ENCODE results near the gene PABPN1L. TPM values are rescaled to one million over a fixed set of nuclear protein-coding genes. Genes with fewer than 3 reads are reported as not detected.

Gene PABPN1L
- total RNA-seq, 1 experiment from 2014 or later = not detected

DNA sequence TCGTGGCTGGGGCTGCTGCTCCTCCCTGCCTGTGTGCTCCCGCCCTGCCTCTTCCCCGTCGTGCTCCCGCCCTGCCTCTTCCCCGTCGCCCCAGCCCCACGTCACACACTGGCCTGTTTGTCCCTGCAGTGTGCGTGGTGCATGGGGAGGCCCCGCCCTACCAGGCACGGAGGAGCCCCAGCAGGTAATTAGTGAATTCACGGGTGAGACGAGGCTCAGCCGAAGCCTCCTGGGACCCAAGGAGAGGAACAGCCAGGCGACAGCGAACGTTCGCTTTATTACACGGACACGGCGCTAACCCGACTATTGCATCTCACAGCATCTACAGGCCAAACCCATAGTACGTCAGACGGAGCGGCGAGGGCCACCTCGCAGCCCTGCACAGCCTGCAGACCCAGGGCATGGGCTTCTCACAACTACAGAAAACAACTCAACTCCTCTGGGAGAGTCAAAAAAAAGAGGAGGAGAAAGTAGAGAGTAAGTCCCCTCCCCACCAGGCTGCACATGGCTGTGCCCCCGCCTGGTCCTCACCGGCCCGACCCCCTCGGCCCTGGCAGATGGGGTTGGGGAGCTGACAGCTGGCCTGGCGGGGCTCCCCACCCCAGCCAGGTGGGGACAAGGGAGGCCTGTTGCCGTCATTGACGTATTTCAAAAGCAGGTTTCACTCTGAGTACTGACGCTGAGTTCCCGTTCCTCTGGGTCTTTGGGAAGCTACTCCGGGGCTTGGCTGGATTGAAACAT, 4.3 kb upstream of the PABPN1L start:
- DNase-seq (ENCODE audit: low read depth) = no peak

DNA sequence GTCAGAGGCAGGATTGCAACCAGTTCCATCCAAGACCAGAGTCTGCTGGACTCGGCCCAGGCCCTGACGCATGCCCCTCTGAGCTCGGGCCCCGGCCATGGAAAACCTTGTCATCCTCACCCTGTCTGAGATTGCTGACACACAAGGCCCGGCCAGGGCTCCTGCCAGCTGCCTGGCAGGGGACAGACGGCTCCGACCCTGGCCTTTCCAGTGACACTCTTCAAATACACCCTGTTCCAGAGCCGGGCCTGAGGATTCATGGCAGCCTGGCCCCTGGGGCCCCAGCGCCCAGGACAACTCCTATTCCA, 3.2 kb upstream of the PABPN1L start:
- DNase-seq (ENCODE audit: low read depth) = no peak

DNA sequence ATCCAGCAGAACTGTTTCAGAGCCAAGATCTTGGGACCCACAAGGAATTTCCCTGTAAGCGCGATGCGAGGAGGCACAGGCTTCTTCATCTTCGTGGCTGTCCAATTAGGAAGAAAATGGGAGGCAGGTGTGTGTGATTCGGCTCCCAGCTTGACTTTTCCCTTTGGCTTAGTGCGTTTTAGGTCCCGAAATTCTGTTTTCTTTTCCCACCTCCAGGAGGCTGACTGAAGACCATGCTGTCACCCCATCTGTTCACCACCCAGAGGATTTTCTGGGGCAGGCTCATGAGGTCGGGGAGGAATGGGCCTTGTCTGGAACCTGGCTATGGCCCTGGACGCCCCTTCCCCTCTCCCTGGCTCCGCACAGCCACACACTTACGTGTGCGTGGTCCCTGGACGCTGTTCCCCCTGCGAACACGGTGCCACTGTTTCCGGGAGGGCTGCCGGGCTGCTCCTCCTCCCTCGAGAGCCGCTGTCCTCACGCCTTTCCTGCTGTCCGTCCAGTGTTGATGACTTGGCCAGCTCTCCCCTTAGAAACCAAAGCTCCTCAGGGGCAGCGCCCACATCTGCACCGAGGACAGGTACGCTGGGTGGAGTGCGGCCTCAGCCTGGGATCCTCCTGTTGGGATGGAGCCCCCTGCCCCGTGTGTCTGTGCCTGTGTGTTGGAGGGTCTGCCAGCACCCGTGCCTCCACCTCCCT, 2.7 kb upstream of the PABPN1L start:
- DNase-seq (ENCODE audit: low read depth) = no peak

DNA sequence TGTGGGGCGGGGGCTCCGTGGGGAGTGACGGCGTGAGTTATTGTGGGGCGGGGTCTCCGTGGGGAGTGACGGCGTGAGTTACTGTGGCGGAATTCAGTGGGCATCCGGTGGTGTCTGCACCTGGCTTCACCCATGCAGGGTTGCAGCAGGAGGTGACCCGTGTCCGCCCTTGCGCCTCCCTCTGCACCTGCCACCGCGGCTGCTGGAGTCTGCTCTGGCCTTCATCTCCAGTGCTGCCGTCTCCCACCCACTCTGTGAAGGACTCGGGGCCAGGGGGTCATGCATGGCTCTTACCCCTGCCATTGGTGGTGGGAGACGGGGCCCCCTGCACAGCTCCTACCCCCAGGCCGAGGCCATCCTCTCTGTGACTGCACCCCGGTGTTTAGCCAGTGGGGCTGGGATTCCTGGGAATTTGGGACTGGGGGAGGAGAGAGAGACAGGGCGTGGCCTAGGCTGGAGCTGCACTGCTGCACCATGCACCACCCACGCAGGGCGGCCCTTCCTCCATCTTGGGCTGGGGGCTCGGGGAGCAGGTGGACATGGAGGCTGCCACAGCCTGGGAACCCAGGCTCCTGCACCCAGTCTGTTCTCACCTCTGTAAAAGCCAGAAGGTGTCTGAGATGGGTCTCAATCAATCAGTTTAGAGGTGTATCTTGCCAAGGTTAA, 1.3 kb upstream of the PABPN1L start:
- no peak for DNase-seq (ENCODE audit: low read depth)

DNA sequence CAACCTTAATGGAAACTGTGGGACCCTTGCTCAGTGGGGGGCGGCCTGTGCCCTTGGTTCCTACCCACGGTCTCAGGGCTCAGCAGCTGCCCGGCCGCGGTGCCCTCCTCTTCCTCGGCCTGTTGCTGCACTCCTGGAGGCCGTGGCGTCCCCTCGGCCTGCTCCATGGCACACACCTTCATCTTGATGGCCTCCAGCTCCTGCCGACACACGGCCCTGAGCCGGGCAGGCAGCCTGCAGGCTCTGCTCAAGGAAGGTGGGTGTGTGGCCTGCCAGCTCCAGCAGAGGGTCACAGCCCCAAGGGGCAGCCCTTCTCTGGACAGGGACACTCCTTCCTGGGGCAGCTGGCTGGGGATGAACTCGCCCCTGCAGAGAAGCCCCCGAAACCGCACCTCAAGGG, 718 bp downstream of the PABPN1L start:
- DNase-seq (ENCODE audit: low read depth) = no peak

DNA sequence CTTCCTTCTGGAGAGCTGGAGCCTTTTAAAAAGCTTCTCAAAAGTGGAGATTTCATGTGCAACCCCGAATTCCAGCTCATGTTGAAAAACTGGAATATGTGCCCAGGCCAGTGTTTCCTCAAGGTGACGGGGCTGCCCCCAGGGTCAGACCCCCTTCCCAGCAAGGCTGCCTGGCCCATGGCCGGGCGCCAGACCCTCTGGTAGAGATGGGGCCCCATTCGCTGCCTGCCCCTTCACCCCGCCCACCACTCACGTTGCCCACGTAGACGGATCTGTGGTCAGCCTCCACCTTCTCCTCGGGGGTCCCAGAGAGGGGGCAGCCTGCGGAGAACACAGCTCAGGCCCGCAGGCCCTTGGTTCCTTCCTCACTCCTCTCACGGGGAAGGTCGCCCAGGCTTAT, 1.1 kb downstream of the PABPN1L start:
- DNase-seq (ENCODE audit: low read depth) = no peak

DNA sequence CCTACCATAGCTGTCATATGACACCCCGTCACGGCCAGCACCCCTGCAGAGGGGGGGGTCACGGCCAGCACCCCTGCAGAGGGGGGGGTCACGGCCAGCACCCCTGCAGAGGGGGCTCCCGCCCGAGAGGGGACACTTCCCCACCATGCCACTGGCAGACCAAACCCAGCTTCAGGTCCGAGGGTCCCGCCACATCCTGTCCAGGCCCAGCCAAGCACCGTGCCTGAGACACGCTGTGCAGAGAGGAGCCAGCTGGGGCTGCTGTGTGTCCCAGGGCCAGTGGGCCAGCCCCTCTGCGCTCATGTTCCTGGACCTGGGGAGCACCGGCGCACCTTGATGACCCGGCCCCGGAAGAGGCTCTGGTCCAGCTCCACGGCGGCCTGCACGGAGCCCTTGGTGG, 1.9 kb downstream of the PABPN1L start:
- no peak for DNase-seq (ENCODE audit: low read depth)

DNA sequence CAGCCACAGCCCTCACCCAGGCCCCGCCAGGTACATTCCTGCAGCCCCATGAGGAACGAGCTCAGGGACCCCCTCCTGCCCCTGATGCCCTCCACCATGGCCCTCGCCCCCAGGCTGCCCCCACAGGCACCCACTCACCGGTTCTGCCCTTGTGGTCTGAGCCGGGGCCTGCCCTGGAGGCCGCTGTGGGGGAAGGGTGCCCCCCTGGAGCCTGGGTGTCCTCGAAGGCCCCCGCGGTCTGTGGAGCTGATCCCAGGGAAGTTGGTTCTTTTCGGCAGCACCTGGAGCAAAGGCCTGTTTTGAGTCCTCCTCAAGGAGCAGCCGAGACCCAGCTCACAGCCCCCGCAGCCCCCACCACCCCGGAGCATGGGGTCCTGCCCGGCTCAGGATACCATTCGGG, 2.4 kb downstream of the PABPN1L start:
- no peak for DNase-seq (ENCODE audit: low read depth)

DNA sequence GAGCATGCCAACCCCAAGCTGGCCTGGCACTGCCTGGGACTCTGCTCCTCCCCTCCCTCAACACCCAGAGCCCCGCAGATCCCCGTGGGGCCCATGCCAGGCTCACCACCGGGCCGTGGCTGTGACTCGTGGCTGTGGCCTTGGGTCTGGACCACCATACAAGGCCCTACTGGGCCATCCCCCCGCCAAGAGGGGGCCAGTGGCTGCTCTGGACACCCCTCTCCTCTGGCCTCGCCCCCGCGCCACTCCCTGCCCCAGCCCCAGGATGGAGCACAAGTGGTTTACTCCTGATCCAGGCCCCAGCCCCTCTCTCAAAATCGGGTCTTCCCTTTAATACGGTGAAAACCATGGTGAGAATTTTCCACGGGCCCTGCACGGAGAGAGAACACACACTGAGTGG, 3.0 kb downstream of the PABPN1L start:
- no peak for DNase-seq (ENCODE audit: low read depth)

DNA sequence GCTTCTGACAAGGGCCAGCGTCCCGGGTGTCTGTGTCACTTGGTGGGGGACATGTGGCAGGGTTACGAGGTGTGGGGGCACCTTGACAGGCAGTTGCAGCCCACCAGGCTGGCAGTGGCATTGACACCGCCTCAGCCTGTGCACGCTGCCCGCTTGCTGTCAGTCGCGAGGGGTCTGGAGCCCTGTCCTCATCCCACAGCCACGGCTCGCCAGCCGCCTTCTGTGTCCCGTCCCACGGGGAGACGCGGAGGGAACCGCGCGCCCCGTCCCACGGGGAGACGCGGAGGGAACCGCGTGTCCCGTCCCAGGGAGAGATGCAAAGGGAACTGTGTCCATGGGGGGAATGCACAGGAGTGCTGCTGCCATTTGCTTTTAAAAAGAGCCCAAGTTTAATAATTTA, 3.5 kb downstream of the PABPN1L start:
- no peak for DNase-seq (ENCODE audit: low read depth)

DNA sequence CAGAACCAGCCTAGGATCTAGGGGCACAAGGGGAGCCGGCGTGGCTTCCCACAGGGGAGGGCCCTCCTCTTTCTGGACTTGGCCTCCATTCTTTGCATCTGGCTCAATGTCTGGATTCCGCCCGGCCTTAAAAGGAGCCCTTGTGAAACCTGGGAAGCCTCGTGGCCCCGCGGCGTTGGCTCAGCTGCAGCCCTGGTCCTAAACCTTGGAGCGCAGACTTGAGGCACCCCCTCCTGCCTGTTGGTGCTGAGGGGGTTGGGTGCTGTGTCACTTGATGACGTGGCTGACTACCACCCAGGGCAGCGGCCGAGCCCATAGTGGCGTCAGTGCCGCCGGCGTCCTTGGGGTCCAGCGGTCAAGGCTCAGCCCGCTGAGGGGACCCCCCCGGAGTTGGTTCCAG, 5.1 kb downstream of the PABPN1L start:
- no peak for DNase-seq (ENCODE audit: low read depth)

DNA sequence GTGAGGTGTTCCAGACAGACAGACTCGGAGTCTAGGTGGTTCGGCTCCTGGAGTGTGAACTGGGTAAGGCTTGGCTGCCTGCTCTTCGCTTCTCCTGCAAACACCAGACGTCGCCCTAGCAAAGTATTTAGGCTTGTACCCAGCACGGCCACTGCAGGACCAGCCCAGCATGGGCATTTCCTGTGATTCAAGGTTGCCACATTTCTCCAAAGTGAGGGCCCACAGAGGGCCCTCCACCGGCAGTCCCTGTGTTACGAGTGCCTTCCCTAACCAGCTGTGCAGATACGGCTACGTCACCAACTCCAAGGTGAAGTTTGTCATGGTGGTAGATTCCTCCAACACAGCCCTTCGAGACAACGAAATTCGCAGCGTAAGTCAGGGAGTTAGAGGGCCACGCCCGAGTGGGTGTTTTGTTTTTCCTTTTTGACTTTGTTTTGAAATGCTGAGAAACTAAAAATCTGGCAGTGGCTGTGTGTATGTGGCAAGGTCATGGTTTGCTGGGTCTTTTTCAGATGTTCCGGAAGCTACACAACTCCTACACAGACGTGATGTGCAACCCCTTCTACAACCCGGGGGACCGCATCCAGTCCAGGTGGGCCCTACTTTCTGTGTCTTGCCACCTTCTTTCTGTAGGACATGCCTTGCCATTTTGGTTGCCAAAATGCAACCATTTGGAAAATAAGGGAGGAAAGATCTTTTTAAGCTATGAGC, 6.9 kb downstream of the PABPN1L start:
- DNase-seq (ENCODE audit: low read depth) = no peak

DNA sequence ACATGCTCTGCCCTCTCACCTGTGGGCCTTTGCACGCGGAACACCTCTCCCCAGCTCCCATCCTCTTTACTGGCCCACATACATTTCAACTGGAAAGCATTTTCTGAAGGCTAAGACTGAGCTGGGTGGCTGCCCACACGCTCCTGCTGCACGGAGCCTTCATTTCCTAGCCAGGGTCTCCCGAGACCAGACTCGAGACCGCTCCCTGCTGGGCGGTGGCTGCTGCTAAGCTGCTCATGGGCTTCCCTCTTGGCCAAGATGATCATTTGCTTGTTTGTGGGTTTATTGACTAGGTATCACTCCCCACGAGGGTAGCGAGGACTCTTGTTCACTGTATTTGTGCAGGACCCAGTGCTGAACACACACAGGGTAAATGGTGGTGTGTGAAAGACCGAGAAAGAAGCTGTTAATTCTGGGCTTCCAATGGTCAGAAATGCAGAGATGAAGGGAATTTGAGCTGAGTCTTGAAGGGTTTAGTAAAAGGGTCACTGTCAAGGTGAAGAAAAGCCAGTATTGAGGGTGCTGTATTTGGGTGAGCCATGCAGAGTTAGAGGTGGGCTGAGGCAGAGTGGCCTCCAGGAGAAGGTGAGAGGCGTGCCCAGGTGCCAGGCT, 8.6 kb downstream of the PABPN1L start:
- peak; percentile 56 for DNase-seq (ENCODE audit: low read depth)

DNA sequence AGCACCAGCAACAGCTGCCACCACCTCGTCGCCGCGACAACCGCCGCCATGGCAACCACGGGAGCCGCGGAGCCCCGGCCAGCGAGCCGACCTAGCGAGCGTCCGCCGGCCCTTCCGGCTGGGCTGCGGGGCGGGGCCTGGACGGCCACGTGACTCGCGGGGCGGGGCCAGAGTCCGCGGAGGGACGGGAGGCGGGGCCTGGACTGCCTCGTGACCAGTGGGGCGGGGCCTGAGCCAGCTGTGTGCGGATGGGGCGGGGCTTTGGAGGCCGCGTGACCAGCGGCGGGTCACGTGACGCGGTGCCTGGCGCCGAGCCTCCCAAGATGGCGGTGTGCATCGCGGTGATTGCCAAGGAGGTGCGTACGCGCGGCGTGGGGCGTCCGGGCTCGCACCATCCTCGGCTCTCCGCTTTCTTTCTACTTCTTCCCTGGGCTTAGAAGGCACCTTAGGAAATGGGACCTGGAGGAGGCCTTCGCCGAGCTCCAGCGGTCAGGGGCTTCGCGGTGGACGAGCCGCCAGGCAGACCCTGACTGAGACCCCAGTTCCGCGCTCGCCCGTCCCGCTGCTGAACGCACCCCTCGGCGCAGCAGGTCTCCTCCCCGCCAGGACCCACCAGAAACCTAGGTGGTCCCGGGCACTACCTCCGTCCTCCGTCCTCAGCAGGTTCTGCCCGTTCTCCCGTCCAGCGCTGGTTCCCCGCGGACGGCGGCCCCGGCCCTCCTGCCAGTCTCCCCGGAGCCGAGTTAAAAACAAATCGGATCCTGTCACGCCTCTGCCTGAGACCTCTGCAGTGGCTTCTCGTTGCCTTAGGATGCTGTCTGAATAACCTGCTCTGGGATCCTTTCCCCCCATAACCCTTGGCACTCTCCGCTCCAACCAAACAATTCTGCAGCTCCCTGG, 9.4 kb downstream of the PABPN1L start, which contains the start of the genes GALNS and TRAPPC2L:
TSS of gene GALNS (minus strand) at position 120 of the 900 bp plus-strand sequence. CDS start at position 50, 70 bp downstream.
TSS of gene TRAPPC2L (plus strand) at position 300 of the 900 bp plus-strand sequence. CDS start at position 324, 24 bp downstream.
- DNase-seq (ENCODE audit: low read depth) = peak; percentile 85

DNA sequence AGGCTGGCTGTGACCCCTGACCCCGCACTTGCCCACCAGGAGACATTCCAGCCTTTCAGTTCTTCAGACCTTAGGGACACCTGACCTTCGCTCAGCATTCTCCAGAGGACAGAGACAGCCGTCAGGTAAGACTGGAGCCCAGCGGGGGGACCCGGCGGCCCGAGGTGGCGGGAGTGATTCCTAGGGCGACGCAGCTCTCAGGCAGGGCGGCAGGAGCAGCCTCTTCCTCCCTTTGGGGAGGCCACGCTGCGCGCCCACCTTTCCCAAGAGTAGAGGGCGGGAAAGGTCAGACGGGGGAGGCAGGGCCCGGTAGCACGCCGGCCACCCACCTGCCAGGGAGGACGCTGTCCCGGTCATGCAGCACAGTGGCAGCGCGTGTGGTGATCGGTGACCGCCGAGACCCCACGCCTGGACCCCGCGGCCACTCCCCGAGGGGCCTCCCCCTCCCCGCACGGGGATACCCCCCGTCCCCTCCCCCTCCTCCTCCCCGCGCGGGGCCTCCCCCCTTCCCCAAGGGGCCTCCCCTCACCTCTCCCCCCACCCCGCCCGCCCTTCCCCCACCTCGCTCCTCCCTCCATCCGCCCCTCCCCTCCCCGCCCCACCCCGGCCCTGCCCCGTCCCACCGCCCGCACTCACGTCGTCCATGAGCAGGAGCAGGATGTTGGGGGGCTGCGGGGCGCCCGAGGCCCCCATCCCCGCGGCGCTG, 10.2 kb downstream of the PABPN1L start:
- no peak for DNase-seq (ENCODE audit: low read depth)

DNA sequence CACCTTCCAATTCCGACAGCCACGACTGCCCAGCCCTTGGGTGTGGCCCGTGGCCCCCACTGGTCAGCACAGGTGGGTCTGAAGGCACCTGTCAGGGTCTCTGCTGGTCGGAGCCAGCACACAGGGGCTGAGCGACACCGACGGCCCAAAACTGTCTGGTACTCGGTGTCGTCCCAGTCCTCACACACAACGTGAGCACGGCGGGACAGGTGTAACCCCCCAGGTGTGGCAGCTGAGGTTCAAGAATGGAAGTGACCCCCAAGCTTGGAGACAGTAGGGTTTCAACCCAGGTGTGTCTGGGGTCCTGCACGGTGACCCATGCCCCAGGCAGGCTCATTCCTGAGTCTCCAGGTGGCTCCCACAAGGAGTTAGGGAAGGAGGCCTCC, 10.7 kb downstream of the PABPN1L start:
- DNase-seq (ENCODE audit: low read depth) = no peak

DNA sequence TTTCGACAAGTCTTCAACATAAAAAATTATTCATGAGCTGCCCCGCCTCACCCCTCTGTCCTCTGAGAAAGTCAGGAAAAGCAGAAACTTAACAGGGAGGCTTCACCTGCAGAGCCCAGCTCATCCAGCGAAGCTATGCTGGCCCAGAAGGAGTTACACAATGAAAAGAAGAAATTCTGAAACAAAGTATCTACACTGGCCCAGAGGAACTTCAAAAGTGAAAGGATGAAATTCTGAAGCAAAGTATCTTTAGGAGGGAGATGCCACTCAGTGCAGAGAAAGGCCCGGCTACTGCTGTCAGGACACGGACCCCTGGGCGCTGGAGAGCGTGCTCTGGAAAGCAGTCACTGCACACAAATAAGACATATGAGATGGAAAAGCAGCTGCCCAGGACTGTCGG, 11.3 kb downstream of the PABPN1L start:
- DNase-seq (ENCODE audit: low read depth) = no peak

DNA sequence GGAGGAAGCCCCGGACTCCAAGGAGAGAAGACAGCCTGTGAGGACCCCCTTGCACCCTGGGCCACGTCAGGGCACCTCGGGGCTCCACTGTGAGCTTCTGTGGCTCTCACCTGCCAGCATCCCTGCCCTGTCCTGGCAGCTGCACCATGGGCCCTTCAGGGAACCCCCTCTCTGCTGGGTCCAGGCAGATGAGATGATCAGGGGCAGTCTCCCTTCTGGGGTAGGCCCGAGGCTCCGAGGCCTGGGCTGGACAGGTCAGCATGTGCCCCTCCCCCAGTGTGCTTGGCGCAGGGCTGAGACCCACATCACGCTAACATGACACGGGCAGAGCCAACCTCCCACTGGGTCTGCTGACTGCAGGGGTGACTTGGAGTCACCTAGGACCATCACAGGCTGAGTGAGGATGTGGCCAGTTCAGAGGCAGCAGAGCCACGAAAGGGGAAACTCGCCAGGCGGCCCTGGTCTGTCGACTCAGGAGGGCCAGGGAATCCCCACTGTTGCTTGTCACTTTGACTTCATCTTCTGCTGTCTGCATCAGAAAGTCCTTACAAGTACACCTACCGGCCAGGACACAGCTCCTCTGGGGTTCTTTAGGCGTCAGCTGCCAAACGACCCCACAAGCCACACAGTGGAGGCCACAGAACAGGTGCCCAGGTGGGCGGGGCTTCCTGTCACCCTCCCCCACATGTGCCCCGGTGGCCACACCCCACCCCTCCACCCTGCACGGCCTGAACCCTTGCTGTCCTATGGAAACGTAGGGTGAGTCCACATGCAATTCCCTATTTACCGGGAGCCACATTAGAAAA, 12.0 kb downstream of the PABPN1L start:
- DNase-seq (ENCODE audit: low read depth) = no peak
